ENCODE results near the gene SPEN.
"Not testable (repeated sequence)": the region's sequence is repeated elsewhere in the genome, so short reads cannot be mapped to it uniquely, and the experiment has no call there.

SPEN gene

GRCh38 chr1:15902882-15903281 is 55.4 kb downstream of the SPEN start:
- no peak for DNase-seq

- DNase-seq: no peak
These were observed 61.1 kb downstream of the SPEN start for GRCh38 chr1:15908597-15908996.

GRCh38 chr1:15911141-15911540 is 63.6 kb downstream of the SPEN start:
- DNase-seq: no peak

GRCh38 chr1:15911927-15912326 is 64.4 kb downstream of the SPEN start:
- DNase-seq: no peak

- not testable (repeated sequence) for DNase-seq
These were observed 66.1 kb downstream of the SPEN start for GRCh38 chr1:15913607-15914006.

- DNase-seq: peak in 1 of 2 donors; percentile 53
These were observed 68.5 kb downstream of the SPEN start for GRCh38 chr1:15915991-15916390.

- DNase-seq: no peak
These were observed 68.9 kb downstream of the SPEN start for GRCh38 chr1:15916417-15916816.

GRCh38 chr1:15916916-15917315 is 69.4 kb downstream of the SPEN start:
- DNase-seq: no peak

- peak; percentile 34 to 57 for DNase-seq
These were observed 71.6 kb downstream of the SPEN start for GRCh38 chr1:15918962-15919715.

GRCh38 chr1:15923241-15923640 is 75.7 kb downstream of the SPEN start:
- no peak for DNase-seq

GRCh38 chr1:15926448-15926847 is 78.9 kb downstream of the SPEN start:
- not testable (repeated sequence) for DNase-seq

GRCh38 chr1:15928971-15929965 is 81.8 kb downstream of the SPEN start:
- no peak for DNase-seq

GRCh38 chr1:15931401-15931800 is 83.9 kb downstream of the SPEN start:
- no peak for DNase-seq

- no peak for DNase-seq
These were observed 84.4 kb downstream of the SPEN start for GRCh38 chr1:15931884-15932283.

- no peak for DNase-seq
These were observed 85.1 kb downstream of the SPEN start for GRCh38 chr1:15932612-15933011.

- DNase-seq: no peak
These were observed 86.2 kb downstream of the SPEN start for GRCh38 chr1:15933684-15934083.

- DNase-seq: no peak
These were observed 86.9 kb downstream of the SPEN start for GRCh38 chr1:15934211-15935055.

- DNase-seq: no peak
These were observed 87.8 kb downstream of the SPEN start for GRCh38 chr1:15935056-15935950.

GRCh38 chr1:15936025-15936424 is 88.5 kb downstream of the SPEN start:
- no peak for DNase-seq

GRCh38 chr1:15937146-15937545 is 89.6 kb downstream of the SPEN start:
- no peak for DNase-seq

GRCh38 chr1:15937706-15938168 is 90.2 kb downstream of the SPEN start:
- DNase-seq: no peak
